K562 (cell line): ENCODE data around the gene NUCKS1. TPM values are rescaled to one million over a fixed set of nuclear protein-coding genes. Genes with fewer than 3 reads are reported as not detected.
A peak's percentile ranks its signal among the peaks of the same experiment; 100 is the strongest.

Experiments
- ESRRB ChIP-seq: fragments of 250-450 bp; sonication (Bioruptor Pico); IDR thresholded peaks from 2 replicates; pipeline ENCODE4 v1.5.0; 2020; ENCODE audit warnings: mild to moderate bottlenecking, moderate library complexity, borderline replicate concordance
- ETV5 ChIP-seq: sonication (generic); formaldehyde crosslinking; IDR thresholded peaks from 2 replicates; pipeline ENCODE4 v1.4.0; 2020; ENCODE audit warnings: low read depth, mild to moderate bottlenecking, missing genetic modification reagents
- HSF4 ChIP-seq: fragments of 250-450 bp; sonication (Bioruptor Pico); IDR thresholded peaks from 2 replicates; pipeline ENCODE4 v2.1.2; 2022; ENCODE audit warnings: mild to moderate bottlenecking, moderate library complexity, borderline replicate concordance
- MCM2 ChIP-seq: fragments of 450-650 bp; IDR thresholded peaks from 2 replicates; pipeline ENCODE4 v1.6.1; 2017; ENCODE audit warnings: low read depth, mild to moderate bottlenecking
- MYC ChIP-seq, 2 experiments: fragments of 250-450 bp in 1 of 2; sonication (Bioruptor Pico) in 1 of 2; IDR thresholded peaks; 2 replicates each; pipeline versions ENCODE4 v1.5.1 to v1.6.1; 2012 to 2021; ENCODE audit warnings: low read depth in 2 of 2, borderline replicate concordance in 1 of 2, improper control_type of control experiment in 1 of 2, low read length in 1 of 2, mild to moderate bottlenecking in 1 of 2, moderate library complexity in 1 of 2
- PTRF ChIP-seq: fragments of 450-650 bp; IDR thresholded peaks from 2 replicates; pipeline ENCODE4 v1.6.1; 2016; ENCODE audit warnings: mild to moderate bottlenecking, missing genetic modification characterization, missing compliant biosample characterization
- SAP30 ChIP-seq: fragments of 200-600 bp; sonication (generic); IDR thresholded peaks from 2 replicates; pipeline ENCODE4 v1.6.1; 2012; ENCODE audit warnings: borderline replicate concordance, low read depth, mild to moderate bottlenecking, moderate library complexity, low read length, control low read depth, inconsistent platforms; ENCODE audit not compliant: insufficient read depth, poor library complexity, severe bottlenecking
- TAF1 ChIP-seq: IDR thresholded peaks from 2 replicates; pipeline ENCODE4 v1.6.1; 2011; ENCODE audit warnings: mild to moderate bottlenecking, low read length, moderate library complexity; ENCODE audit not compliant: insufficient read depth, control insufficient read depth, severe bottlenecking; ENCODE audit errors: extremely low read depth
- ZNF318 ChIP-seq, 2 experiments: fragments of 450-650 bp; IDR thresholded peaks; 2 replicates each; pipeline ENCODE4 v1.6.1; 2016; ENCODE audit warnings: mild to moderate bottlenecking in 2 of 2, borderline replicate concordance in 1 of 2, low read depth in 1 of 2, moderate library complexity in 1 of 2
- ZNF583 ChIP-seq: fragments of 250-450 bp; sonication (Bioruptor Pico); IDR thresholded peaks from 2 replicates; pipeline ENCODE4 v1.4.0; 2020
- polyA plus RNA-seq, 8 experiments: library from polyadenylated mRNA; depleted of rRNA in 4 of 8; stranded (reverse) in 5 of 8; unstranded in 3 of 8; fragments of >200 nt; fragmentation: Nextera tagmentation in 2 of 8; fragmentation: Illumina TruSeq in 1 of 8; extraction: Ambion mirVana in 2 of 8; extraction: Trizol in 1 of 8; gene quantifications; 2 replicates each; pipeline versions ENCODE4 v1.2.1 to v1.2.3, GENCODE V29; 2011 to 2014; ENCODE audit warnings: inconsistent platforms in 1 of 8, missing spikeins in 1 of 8
- total RNA-seq, 7 experiments: library from RNA; depleted of rRNA in 6 of 7; stranded (reverse); fragments of >200 nt in 6 of 7; fragmentation: Illumina TruSeq in 2 of 7; extraction: Trizol in 2 of 7; gene quantifications; 2 replicates each; pipeline versions ENCODE4 v1.2.1 to v1.2.3, GENCODE V29; 2011 to 2021; ENCODE audit warnings: low replicate concordance in 1 of 7
- TF ChIP-seq, protein P1 (sequence below): fragments of 450-650 bp; IDR thresholded peaks from 2 replicates; pipeline ENCODE4 v1.6.1; 2014; ENCODE audit warnings: low read depth, mild to moderate bottlenecking, moderate library complexity, borderline replicate concordance
- TF ChIP-seq, protein P2 (sequence below): IDR thresholded peaks from 2 replicates; pipeline ENCODE4 v1.6.1; 2011; ENCODE audit warnings: borderline replicate concordance, low read depth, mild to moderate bottlenecking, moderate library complexity, low read length; ENCODE audit not compliant: insufficient read depth, poor library complexity, severe bottlenecking

Gene NUCKS1
- total and polyA plus RNA-seq, 9 of the 15 experiments (the other 6 are each of a cell fraction or from before 2014, with no cell fraction given), result 66.7 to 244 (median 149) TPM

DNA sequence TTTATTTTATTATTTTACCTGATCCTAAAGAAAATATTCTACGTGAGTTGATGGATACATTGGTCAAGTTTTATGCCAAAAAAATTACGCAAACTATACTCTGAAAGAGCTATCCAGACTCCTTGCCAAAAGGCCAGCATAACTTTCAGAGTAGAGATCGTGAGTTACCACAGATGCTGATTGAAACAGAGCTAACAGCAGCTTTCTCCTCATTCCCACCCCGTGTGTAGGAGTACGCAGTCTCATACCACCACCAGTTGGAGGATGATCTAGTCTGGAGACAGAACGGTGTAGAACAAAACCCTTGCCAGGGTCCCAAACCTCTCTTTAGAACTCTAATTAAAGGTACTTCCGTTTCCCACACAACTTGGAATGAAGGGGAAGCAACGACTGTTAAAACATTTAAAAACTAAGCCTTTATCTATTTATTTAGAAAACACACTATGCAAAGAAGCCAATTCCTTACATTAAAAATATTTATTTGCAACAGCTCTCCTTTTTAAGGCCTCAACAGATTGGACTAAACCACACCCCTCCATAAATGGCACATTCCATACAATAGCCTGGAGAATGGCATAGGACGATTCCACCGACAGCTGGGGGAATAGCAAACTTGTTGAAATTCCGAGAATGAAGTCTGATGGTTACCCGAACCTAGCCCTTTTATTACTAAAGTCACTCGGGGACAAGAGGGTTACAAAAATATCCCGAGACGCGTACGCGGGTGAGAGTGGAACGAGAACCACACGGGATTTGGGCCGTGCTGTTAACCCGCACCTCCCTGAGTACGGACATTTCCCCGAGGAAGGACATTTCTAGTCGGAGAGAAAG, 1.4 kb downstream of the NUCKS1 start (continued):
- 0 out of 4 replicates have a peak, but pooled peaks of 1 of the 2 experiments have one; percentile 48 for TF ChIP-seq ZNF318 (IDR thresholded peaks at IDR 0.05; ENCODE audit: borderline replicate concordance in 1 of 2, low read depth in 1 of 2)
- TF ChIP-seq MCM2, result no peak
- TF ChIP-seq PTRF (tag), result no peak
- no peak for TF ChIP-seq MYC (IDR thresholded peaks at IDR 0.05; ENCODE audit: low read depth, low read length)
- no peak; the same call in 1 of the 2 replicates for TF ChIP-seq MYC (CRISPR knock-in tag; IDR thresholded peaks at IDR 0.05; ENCODE audit: borderline replicate concordance, low read depth)
- TF ChIP-seq, protein P1, sequence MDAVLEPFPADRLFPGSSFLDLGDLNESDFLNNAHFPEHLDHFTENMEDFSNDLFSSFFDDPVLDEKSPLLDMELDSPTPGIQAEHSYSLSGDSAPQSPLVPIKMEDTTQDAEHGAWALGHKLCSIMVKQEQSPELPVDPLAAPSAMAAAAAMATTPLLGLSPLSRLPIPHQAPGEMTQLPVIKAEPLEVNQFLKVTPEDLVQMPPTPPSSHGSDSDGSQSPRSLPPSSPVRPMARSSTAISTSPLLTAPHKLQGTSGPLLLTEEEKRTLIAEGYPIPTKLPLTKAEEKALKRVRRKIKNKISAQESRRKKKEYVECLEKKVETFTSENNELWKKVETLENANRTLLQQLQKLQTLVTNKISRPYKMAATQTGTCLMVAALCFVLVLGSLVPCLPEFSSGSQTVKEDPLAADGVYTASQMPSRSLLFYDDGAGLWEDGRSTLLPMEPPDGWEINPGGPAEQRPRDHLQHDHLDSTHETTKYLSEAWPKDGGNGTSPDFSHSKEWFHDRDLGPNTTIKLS, result no peak; the same call in 1 of the 2 replicates
- peak; percentile 17 for TF ChIP-seq TAF1
- TF ChIP-seq SAP30, result peak; percentile 41
- TF ChIP-seq HSF4 (CRISPR knock-in tag), result no peak
- no peak for TF ChIP-seq ZNF583 (CRISPR knock-in tag)
- TF ChIP-seq ESRRB, result no peak
- TF ChIP-seq, protein P2, sequence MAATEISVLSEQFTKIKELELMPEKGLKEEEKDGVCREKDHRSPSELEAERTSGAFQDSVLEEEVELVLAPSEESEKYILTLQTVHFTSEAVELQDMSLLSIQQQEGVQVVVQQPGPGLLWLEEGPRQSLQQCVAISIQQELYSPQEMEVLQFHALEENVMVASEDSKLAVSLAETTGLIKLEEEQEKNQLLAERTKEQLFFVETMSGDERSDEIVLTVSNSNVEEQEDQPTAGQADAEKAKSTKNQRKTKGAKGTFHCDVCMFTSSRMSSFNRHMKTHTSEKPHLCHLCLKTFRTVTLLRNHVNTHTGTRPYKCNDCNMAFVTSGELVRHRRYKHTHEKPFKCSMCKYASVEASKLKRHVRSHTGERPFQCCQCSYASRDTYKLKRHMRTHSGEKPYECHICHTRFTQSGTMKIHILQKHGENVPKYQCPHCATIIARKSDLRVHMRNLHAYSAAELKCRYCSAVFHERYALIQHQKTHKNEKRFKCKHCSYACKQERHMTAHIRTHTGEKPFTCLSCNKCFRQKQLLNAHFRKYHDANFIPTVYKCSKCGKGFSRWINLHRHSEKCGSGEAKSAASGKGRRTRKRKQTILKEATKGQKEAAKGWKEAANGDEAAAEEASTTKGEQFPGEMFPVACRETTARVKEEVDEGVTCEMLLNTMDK, result no peak
- TF ChIP-seq ETV5 (CRISPR knock-in tag), result no peak; the same call in 1 of the 2 replicates
